Uterus (tissue), 2 donors: Measurements from ENCODE around the gene SYCE1L.

Experiments used
- POLR2A ChIP-seq, 2 donors: fragments of 450-650 bp; IDR thresholded peaks; one replicate each; pipeline ENCODE4 v1.6.1; 2016; ENCODE audit warnings: antibody characterized with exemption in 2 of 2, mild to moderate bottlenecking in 1 of 2, moderate library complexity in 1 of 2
- TF ChIP-seq, protein P1 (sequence below), 4 experiments: fragments of 200-600 bp in 2 of 4; fragments of 450-650 bp in 2 of 4; sonication (generic) in 2 of 4; IDR thresholded peaks; one replicate each; pipeline ENCODE4 v1.5.1; 2016 to 2019; ENCODE audit warnings: antibody characterized with exemption in 4 of 4, mild to moderate bottlenecking in 2 of 4, moderate library complexity in 1 of 4

DNA sequence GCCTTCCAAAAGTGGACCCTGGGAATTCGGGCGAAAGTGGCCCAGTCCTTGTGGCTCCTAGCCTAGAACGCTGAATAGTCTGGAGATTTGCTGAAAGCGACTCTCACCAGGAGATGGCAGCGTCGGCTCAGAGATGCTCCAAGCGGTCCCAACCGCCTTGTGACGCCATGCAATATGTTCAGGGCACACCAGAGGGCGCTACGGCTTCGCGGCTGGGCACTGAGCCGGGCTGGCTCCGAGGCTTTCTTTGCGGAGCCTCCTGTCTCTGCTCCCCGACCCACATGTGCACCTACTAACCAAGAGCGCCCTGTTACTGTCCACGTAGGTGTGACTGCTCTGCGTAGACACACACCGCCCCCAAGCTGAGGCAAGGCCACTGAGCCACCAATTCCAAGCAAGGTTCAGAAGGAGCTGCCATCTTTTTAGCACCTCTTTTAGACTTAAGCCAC is 36.9 kb downstream of the SYCE1L start:
- TF ChIP-seq, protein P1, sequence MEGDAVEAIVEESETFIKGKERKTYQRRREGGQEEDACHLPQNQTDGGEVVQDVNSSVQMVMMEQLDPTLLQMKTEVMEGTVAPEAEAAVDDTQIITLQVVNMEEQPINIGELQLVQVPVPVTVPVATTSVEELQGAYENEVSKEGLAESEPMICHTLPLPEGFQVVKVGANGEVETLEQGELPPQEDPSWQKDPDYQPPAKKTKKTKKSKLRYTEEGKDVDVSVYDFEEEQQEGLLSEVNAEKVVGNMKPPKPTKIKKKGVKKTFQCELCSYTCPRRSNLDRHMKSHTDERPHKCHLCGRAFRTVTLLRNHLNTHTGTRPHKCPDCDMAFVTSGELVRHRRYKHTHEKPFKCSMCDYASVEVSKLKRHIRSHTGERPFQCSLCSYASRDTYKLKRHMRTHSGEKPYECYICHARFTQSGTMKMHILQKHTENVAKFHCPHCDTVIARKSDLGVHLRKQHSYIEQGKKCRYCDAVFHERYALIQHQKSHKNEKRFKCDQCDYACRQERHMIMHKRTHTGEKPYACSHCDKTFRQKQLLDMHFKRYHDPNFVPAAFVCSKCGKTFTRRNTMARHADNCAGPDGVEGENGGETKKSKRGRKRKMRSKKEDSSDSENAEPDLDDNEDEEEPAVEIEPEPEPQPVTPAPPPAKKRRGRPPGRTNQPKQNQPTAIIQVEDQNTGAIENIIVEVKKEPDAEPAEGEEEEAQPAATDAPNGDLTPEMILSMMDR (IDR thresholded peaks at IDR 0.05) = peak; percentile 96 to 100 (median 100)
- peak in 1 of 2 donors; percentile 23 for TF ChIP-seq POLR2A (IDR thresholded peaks at IDR 0.05)
